Measurements from ENCODE around the gene DNAH1.
A peak's percentile ranks its signal among the peaks of the same experiment; 100 is the strongest.

The DNAH1 gene

DNA sequence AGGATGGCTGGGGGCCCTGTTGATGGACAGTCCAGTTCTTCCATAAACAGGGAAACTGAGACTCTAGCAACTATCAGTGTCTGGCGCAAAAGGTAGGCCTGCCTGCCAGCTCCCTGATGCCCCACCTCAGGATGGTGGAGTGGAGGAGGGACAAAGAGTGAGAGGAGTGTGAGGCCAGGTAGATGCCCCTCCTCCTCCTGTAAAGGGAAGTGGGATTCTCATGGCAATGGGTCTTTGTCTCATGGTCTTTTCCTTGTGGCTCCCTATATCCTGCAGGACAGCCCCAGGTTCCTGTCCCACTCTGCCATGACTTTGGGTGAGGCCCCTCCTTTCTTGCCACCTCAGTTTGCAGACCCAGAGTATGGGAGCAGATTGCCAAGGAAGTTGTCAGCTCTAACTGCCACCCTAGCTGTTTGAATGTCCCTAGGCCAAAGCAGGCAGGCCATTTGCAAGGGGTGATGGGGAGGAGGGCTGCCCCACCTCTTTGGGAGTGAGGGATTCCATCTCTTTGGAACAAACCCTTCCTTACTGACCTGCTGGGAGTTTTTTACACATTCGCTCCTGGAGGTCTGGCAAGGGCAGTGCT is 2.8 kb upstream of the DNAH1 start:
- no peak overlapping the region for H2BK5ac ChIP-seq (ENCODE audit: low read length)
- H4K8ac ChIP-seq (ENCODE audit: low read depth, low read length): no peak overlapping the region
- H3K4me2 ChIP-seq (ENCODE audit: low read length): no peak overlapping the region
- H3K4ac ChIP-seq (ENCODE audit: low read depth, low read length): no peak overlapping the region
- no peak overlapping the region for H3K56ac ChIP-seq (ENCODE audit: low read length)
- no peaks in the 10 kb centered on the region for H3K27me3 ChIP-seq (ENCODE audit: insufficient read depth, low read length, poor library complexity)
- H3K18ac ChIP-seq (ENCODE audit: low read length): no peak overlapping the region
- no peaks in the 10 kb centered on the region for H3K79me1 ChIP-seq (ENCODE audit: low read length)
- peaks cover 1% of the 10 kb centered on the region for H3K4me1 ChIP-seq (ENCODE audit: control insufficient read depth, low read depth, low read length)
- H2AK5ac ChIP-seq (ENCODE audit: low read length): no peak overlapping the region
- no peak overlapping the region for H3K4me3 ChIP-seq (ENCODE audit: low read length)
- H3K79me2 ChIP-seq (ENCODE audit: control insufficient read depth, insufficient read depth, low read length): no peaks in the 10 kb centered on the region
- no peak overlapping the region for H3K27ac ChIP-seq (ENCODE audit: low read depth, low read length)
- no peak overlapping the region for H2BK15ac ChIP-seq (replicated peaks; ENCODE audit: low read depth)
- DNase-seq: no peak
- WGBS (ENCODE audit: extremely low coverage, insufficient coverage, low lambda C conversion rate): no CpG with 5 or more reads among the region's 2 CpGs
- H3K23ac ChIP-seq (ENCODE audit: low read length): peak overlapping the region; percentile 24
- H2BK120ac ChIP-seq (ENCODE audit: low read depth, low read length): no peak overlapping the region
- H4K5ac ChIP-seq (ENCODE audit: low read length): no peak overlapping the region
- H3K9ac ChIP-seq (ENCODE audit: low read length): no peak overlapping the region
- H3K36me3 ChIP-seq (ENCODE audit: control insufficient read depth, insufficient read depth, low read length): no peaks in the 10 kb centered on the region

DNA sequence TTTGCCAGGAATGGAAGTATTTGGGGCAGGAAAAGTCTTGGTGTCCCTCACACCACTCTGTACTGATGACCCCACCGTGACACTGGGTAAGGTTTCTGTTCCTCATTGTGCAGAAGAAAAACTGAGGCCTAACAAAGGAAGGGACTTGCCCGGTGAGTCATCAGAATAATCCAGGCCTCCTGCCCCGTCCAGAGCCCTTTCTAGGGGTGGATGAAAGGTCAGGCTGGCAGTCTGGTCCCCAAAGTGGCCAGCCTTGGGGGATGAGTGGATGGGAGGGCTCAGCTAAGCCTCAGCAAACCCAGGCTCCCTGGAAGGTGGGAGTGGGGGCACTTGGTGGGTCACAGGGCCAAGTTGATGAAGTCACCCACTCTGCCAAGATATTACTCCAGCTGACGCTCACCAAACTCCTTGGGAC is 2.3 kb upstream of the DNAH1 start:
- Histone ChIP-seq H2BK5ac (ENCODE audit: low read length) (no peak overlapping the region), H4K5ac (ENCODE audit: low read length) (no peak overlapping the region), H4K8ac (ENCODE audit: low read depth, low read length) (no peak overlapping the region), H3K27ac (ENCODE audit: low read depth, low read length) (no peak overlapping the region), H2BK120ac (ENCODE audit: low read depth, low read length) (no peak overlapping the region), H2AK5ac (ENCODE audit: low read length) (no peak overlapping the region), H3K4me2 (ENCODE audit: low read length) (no peak overlapping the region), H3K9ac (ENCODE audit: low read length) (no peak overlapping the region), H3K36me3 (ENCODE audit: control insufficient read depth, insufficient read depth, low read length) (no peaks in the 10 kb centered on the region), H3K18ac (ENCODE audit: low read length) (no peak overlapping the region), H3K4ac (ENCODE audit: low read depth, low read length) (no peak overlapping the region), H3K4me1 (ENCODE audit: control insufficient read depth, low read depth, low read length) (peaks cover 1% of the 10 kb centered on the region), H3K27me3 (ENCODE audit: insufficient read depth, low read length, poor library complexity) (no peaks in the 10 kb centered on the region), H2BK15ac (replicated peaks; ENCODE audit: low read depth) (no peak overlapping the region), H3K56ac (ENCODE audit: low read length) (no peak overlapping the region), H3K79me2 (ENCODE audit: control insufficient read depth, insufficient read depth, low read length) (no peaks in the 10 kb centered on the region), H3K4me3 (ENCODE audit: low read length) (no peak overlapping the region), H3K79me1 (ENCODE audit: low read length) (no peaks in the 10 kb centered on the region), H3K23ac (ENCODE audit: low read length) (peak overlapping the region; percentile 24)
- DNase-seq: no peak
- no CpG with 5 or more reads among the region's 4 CpGs for WGBS (ENCODE audit: extremely low coverage, insufficient coverage, low lambda C conversion rate)

DNA sequence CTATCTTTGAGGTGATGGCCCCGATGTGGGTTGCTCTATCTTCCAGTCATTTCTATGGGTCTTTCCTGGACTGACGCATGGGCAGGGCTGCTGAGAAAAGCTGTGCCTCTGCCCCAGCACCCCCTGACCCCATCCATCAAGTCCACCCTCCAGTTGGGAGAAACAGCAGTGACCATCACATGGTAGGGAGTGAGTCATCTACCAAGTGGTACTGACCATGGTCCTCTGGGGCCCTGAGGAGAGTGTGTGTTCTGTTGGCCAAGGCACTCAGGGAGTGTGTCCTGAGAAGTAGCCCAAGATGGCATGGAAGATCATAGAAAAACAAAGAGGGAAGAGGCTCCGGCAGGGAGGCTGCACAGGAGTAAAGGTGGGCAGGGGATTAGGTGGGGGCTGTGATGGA is 1.6 kb upstream of the DNAH1 start:
- Histone ChIP-seq H4K8ac (ENCODE audit: low read depth, low read length) (no peak overlapping the region), H4K5ac (ENCODE audit: low read length) (no peak overlapping the region), H2BK120ac (ENCODE audit: low read depth, low read length) (no peak overlapping the region), H3K9ac (ENCODE audit: low read length) (no peak overlapping the region), H3K18ac (ENCODE audit: low read length) (no peak overlapping the region), H3K56ac (ENCODE audit: low read length) (no peak overlapping the region), H3K27me3 (ENCODE audit: insufficient read depth, low read length, poor library complexity) (no peaks in the 10 kb centered on the region), H2AK5ac (ENCODE audit: low read length) (no peak overlapping the region), H3K79me2 (ENCODE audit: control insufficient read depth, insufficient read depth, low read length) (no peaks in the 10 kb centered on the region), H3K4me3 (ENCODE audit: low read length) (no peak overlapping the region), H2BK15ac (replicated peaks; ENCODE audit: low read depth) (no peak overlapping the region), H3K79me1 (ENCODE audit: low read length) (no peaks in the 10 kb centered on the region), H3K4me2 (ENCODE audit: low read length) (no peak overlapping the region), H3K4me1 (ENCODE audit: control insufficient read depth, low read depth, low read length) (peaks cover 1% of the 10 kb centered on the region), H3K23ac (ENCODE audit: low read length) (no peak overlapping the region), H3K4ac (ENCODE audit: low read depth, low read length) (no peak overlapping the region), H3K36me3 (ENCODE audit: control insufficient read depth, insufficient read depth, low read length) (no peaks in the 10 kb centered on the region), H3K27ac (ENCODE audit: low read depth, low read length) (no peak overlapping the region), H2BK5ac (ENCODE audit: low read length) (no peak overlapping the region)
- no CpG with 5 or more reads among the region's 3 CpGs for WGBS (ENCODE audit: extremely low coverage, insufficient coverage, low lambda C conversion rate)
- DNase-seq: no peak

DNA sequence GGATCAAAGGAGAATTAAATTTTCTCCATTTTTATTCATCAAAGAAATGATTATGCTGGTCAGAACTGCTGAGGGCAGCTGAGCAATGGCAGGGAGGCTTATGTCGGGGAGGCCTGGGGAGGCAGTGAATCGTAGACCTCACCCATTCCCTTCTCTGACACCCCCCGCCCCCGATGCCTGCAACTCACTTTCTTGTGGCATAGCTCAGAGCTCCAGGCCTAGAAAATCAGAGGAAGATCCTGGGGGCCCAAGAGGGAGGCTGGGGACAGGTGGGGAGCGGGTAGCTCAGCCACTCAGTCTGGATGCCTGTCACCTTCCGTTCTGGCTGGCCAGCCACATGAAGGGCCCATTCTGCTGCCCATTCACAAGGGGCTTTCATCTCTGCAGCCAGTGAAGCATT is 1.1 kb upstream of the DNAH1 start:
- no peak overlapping the region for H3K18ac ChIP-seq (ENCODE audit: low read length)
- peaks cover 1% of the 10 kb centered on the region for H3K4me1 ChIP-seq (ENCODE audit: control insufficient read depth, low read depth, low read length)
- no peaks in the 10 kb centered on the region for H3K79me2 ChIP-seq (ENCODE audit: control insufficient read depth, insufficient read depth, low read length)
- H3K36me3 ChIP-seq (ENCODE audit: control insufficient read depth, insufficient read depth, low read length): no peaks in the 10 kb centered on the region
- H2BK5ac ChIP-seq (ENCODE audit: low read length): no peak overlapping the region
- H3K79me1 ChIP-seq (ENCODE audit: low read length): no peaks in the 10 kb centered on the region
- WGBS (ENCODE audit: extremely low coverage, insufficient coverage, low lambda C conversion rate): no CpG with 5 or more reads among the region's 6 CpGs
- no peak overlapping the region for H4K8ac ChIP-seq (ENCODE audit: low read depth, low read length)
- H3K23ac ChIP-seq (ENCODE audit: low read length): no peak overlapping the region
- no peak overlapping the region for H3K4me3 ChIP-seq (ENCODE audit: low read length)
- no peak for DNase-seq
- no peak overlapping the region for H4K5ac ChIP-seq (ENCODE audit: low read length)
- H3K27ac ChIP-seq (ENCODE audit: low read depth, low read length): no peak overlapping the region
- no peak overlapping the region for H2BK120ac ChIP-seq (ENCODE audit: low read depth, low read length)
- H3K27me3 ChIP-seq (ENCODE audit: insufficient read depth, low read length, poor library complexity): no peaks in the 10 kb centered on the region
- H3K56ac ChIP-seq (ENCODE audit: low read length): no peak overlapping the region
- H3K4ac ChIP-seq (ENCODE audit: low read depth, low read length): no peak overlapping the region
- no peak overlapping the region for H2AK5ac ChIP-seq (ENCODE audit: low read length)
- no peak overlapping the region for H3K4me2 ChIP-seq (ENCODE audit: low read length)
- no peak overlapping the region for H3K9ac ChIP-seq (ENCODE audit: low read length)
- H2BK15ac ChIP-seq (replicated peaks; ENCODE audit: low read depth): no peak overlapping the region

DNA sequence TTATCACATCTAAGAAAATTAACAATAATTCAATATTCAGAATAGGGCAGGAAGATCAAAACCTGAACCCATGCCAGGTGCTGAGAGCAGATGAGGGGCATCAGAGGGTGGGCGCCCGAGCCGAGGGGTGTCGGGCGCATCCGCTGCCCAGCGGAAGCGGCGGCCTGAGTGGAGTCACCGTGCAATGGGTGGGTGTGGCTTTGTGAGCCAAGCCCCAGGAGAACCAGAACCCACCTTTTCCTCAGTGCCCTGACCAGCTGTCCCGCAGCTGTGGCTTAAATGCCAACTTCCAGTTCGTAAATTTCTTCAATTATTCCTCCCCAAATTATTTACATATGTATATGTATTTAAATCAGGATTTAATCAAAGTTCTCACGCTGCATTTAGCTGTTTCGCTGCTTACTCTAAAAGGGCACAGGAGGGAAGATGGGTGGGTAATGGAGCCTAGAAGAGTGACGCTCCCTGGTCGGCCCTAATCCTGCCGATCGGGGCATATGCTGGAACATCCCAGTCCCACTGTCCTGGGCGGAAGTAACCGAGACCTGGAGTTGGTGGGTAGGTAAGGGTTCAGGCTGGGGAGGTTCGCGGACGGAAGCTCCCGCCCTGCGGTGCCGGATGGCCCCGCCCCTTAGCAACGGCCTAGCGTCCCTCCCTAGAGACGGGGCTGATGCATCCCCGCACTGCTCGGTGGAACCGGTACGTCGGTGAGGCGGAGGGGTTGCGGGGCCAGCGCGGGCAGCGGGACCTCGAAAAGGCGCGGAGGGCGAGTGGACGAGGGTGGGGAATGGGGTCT is 1.3 kb downstream of the DNAH1 start:
- Histone ChIP-seq H3K4me1 (ENCODE audit: control insufficient read depth, low read depth, low read length) (peaks cover 1% of the 10 kb centered on the region), H4K8ac (ENCODE audit: low read depth, low read length) (peak overlapping the region; percentile 82), H2BK15ac (replicated peaks; ENCODE audit: low read depth) (no peak overlapping the region), H3K23ac (ENCODE audit: low read length) (no peak overlapping the region), H3K27me3 (ENCODE audit: insufficient read depth, low read length, poor library complexity) (no peaks in the 10 kb centered on the region), H2AK5ac (ENCODE audit: low read length) (no peak overlapping the region), H3K9ac (ENCODE audit: low read length) (peak overlapping the region; percentile 74), H3K18ac (ENCODE audit: low read length) (no peak overlapping the region), H3K56ac (ENCODE audit: low read length) (peak overlapping the region; percentile 87), H2BK5ac (ENCODE audit: low read length) (no peak overlapping the region), H3K4ac (ENCODE audit: low read depth, low read length) (no peak overlapping the region), H4K5ac (ENCODE audit: low read length) (no peak overlapping the region), H3K4me2 (ENCODE audit: low read length) (peak overlapping the region; percentile 90), H3K79me2 (ENCODE audit: control insufficient read depth, insufficient read depth, low read length) (no peaks in the 10 kb centered on the region), H3K36me3 (ENCODE audit: control insufficient read depth, insufficient read depth, low read length) (no peaks in the 10 kb centered on the region), H2BK120ac (ENCODE audit: low read depth, low read length) (no peak overlapping the region), H3K27ac (ENCODE audit: low read depth, low read length) (no peak overlapping the region), H3K4me3 (ENCODE audit: low read length) (peak overlapping the region; percentile 27), H3K79me1 (ENCODE audit: low read length) (no peaks in the 10 kb centered on the region)
- WGBS (ENCODE audit: extremely low coverage, insufficient coverage, low lambda C conversion rate): no CpG with 5 or more reads among the region's 45 CpGs
- DNase-seq: peak; percentile 91
